Astrocyte of the cerebellum (primary cell): ENCODE results near the gene LIN7C.

Experiments used
- DNase-seq: peaks from one replicate; pipeline ENCODE4 v3.0.0-alpha.2; 2011; ENCODE audit warnings: low read depth
- H3K4me3 ChIP-seq: 2 replicates; pipeline ENCODE4 v1.5.1; 2011; ENCODE audit warnings: mild to moderate bottlenecking, low read depth, low read length, moderate library complexity
- in situ Hi-C: cut with HindIII; loops from 2 replicates; pipeline ENCODE4 v1.10.0; 2017; ENCODE audit warnings: low sequenced_read_pairs
- TF ChIP-seq, protein P1 (sequence below): IDR thresholded peaks from 2 replicates; pipeline ENCODE4 v1.5.1; 2012; ENCODE audit warnings: low read length, low read depth, moderate library complexity, mild to moderate bottlenecking; ENCODE audit errors: missing control alignments

Gene LIN7C

DNA sequence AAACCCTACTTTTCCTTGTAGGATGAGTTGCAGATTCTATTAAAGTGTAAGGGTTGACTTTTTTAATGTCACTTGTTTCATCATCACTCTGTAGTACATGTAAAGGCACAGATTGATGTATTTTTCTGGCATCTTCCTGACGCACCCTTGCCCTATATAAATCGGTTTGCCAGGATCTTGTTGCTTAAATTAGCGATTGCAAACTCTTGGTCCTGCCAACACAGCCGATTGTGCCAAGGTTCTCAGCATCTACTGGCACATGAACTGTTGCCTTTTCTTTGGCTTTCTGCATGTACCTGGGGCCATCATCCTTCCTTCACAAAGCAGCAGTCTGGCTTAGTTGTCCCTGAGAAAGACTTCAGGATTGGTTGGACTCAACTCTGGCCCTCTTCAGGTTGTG lies 7.5 kb upstream of the LIN7C start:
- TF ChIP-seq, protein P1, sequence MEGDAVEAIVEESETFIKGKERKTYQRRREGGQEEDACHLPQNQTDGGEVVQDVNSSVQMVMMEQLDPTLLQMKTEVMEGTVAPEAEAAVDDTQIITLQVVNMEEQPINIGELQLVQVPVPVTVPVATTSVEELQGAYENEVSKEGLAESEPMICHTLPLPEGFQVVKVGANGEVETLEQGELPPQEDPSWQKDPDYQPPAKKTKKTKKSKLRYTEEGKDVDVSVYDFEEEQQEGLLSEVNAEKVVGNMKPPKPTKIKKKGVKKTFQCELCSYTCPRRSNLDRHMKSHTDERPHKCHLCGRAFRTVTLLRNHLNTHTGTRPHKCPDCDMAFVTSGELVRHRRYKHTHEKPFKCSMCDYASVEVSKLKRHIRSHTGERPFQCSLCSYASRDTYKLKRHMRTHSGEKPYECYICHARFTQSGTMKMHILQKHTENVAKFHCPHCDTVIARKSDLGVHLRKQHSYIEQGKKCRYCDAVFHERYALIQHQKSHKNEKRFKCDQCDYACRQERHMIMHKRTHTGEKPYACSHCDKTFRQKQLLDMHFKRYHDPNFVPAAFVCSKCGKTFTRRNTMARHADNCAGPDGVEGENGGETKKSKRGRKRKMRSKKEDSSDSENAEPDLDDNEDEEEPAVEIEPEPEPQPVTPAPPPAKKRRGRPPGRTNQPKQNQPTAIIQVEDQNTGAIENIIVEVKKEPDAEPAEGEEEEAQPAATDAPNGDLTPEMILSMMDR: no peak
- no peak overlapping the region for H3K4me3 ChIP-seq
- no peak for DNase-seq
- in situ Hi-C loops: no loop called here

DNA sequence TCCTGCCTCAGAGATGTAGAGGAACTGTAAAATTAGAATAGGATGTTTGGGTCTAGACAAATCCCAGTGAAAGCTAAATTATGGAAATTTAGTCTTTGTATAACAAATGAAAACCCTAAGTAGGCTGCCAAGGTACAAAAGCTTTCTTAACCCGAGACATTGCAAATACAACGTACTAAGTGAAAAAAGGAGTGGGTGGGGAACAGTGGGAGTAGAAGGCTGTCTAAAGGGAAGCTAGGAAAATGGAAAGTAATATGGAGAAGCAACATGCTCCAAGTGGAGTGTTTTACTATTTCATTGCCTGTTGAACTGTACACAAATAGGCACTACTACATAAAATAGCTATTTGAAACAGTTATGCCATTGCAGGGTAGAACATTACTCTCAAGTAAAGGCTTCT lies 6.8 kb upstream of the LIN7C start:
- TF ChIP-seq, protein P1: no peak
- no peak for DNase-seq
- in situ Hi-C loops: no loop called here
- no peak overlapping the region for H3K4me3 ChIP-seq

DNA sequence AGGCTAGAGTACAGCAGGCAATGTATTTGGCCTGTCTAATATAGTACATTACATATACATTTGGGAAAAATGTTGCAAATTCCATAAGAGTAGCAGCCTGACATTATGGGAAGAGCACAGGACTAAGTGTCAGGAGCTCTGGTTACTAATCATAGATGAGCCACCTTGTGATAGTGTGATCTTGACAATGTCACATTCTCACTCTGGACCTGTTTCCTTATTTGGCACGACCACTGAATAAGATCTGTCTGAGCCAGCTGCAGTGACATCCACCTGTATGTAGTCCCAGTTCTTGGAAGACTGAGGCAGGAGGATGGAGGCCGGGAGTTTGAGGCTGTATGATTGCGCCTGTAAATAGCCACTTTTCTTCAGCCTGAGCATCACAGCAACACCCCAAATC lies 5.7 kb upstream of the LIN7C start:
- TF ChIP-seq, protein P1: no peak
- no peak overlapping the region for H3K4me3 ChIP-seq
- DNase-seq: no peak
- in situ Hi-C loops: no loop called here

DNA sequence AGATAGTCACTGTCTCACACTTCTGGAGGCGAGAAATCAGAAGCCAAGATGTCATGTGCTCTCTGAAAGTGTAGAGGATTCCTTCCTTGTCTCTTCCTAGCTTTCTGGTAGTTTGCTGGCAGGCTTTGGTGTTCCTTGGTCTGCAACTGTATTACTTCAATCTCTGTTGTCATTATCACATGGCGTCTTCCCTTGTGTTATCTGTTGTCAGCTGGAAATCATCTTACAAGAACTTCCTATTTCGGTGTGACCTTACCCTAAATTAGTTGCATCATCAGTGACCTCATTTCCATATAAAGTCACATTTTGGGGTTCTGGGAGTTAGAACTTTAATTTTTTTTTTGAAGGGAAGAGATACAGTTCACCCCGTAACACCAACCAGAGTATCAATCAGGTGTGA lies 3.3 kb upstream of the LIN7C start:
- in situ Hi-C loops: no loop called here
- H3K4me3 ChIP-seq: no peak overlapping the region
- TF ChIP-seq, protein P1: no peak
- DNase-seq: no peak

DNA sequence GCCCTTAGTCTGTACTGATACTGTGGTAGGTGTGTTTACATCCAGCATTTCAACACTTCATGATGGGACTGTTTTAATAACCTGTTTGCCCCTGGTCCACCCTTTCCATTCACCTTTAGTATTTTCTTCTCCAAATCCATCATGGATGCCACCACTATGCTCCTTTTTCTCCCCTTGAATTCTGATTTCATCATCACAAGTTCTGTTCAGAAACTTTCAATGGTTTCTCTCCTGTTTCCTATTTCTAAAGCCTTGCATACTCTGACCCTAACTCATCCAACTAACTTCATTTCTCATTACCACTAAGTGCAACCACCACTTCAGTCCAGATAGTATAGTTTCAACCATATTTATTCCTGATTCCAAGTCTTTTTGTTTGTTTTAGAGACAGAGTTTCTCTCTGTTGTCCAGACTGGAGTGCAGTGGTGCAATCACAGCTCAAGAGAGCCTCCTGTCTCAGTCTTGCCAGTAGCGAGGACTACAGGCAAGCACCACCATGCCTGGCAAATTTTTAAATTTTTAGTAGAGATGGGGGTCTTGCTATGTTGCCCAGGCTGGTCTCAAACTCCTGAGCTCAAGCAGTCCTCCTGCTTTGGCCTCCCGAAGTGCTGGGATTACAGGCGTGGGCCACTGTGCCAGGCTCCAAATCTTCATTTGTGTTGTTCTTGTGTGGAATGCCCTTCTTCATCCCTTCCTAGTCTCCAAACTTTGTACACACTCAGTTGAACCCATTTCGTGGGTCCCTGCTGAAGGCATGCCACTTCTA lies 1.2 kb upstream of the LIN7C start:
- TF ChIP-seq, protein P1: no peak
- no peak for DNase-seq
- peak overlapping the region; percentile 98 for H3K4me3 ChIP-seq
- in situ Hi-C loops: no loop called here

DNA sequence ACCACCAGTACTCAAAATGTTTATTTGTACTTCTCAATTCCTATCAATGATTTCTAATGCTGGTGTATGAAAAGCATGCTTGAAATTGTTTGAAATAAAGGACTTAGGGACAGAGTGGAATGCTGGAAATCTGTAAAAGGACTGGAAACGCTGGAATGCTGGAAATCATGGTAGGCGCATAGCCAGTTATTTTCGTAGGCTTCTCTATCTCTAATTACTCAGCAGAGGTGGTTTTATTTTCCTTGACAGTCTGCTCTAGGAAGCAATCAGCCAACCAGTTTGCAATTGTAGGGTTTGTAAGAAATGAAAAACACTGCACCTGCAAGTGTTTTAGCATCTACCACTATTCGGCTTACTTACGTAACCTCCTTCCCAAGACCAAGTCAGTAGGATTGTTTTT lies 788 bp downstream of the LIN7C start:
- TF ChIP-seq, protein P1: no peak
- H3K4me3 ChIP-seq: peak overlapping the region; percentile 98
- DNase-seq: no peak
- in situ Hi-C loops: no loop called here

DNA sequence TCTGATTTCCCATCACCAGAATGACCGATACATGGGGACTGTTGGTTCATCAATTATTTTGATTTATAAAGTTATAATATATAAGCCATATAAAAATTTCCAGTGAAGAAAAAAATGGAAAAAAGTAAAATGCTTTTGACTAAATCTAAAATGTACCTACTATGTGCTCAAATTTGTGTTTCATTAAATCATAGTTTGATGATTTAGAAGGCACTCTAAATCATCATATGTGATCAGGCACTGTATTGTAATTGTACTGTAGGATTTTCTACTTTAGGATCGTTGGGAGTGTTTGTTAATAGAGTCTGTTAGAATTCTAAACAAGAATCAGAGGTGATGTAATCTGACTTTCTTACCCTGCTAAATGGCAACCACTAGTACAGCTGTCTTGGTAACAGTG lies 2.4 kb downstream of the LIN7C start:
- TF ChIP-seq, protein P1: no peak
- DNase-seq: no peak
- H3K4me3 ChIP-seq: no peak overlapping the region
- in situ Hi-C loops: no loop called here
